MG63 (cell line): Measurements from ENCODE around the gene WDR81. TPM values are rescaled to one million over a fixed set of nuclear protein-coding genes. Genes with fewer than 3 reads are reported as not detected.

Source experiments
- DNase-seq: peaks from one replicate; pipeline ENCODE4 v3.0.0-alpha.2; 2020
- H3K27me3 ChIP-seq: fragments of 250-450 bp; sonication (Bioruptor Pico); 2 replicates; pipeline ENCODE4 v1.5.1; 2020; ENCODE audit warnings: mild to moderate bottlenecking, moderate library complexity
- H3K36me3 ChIP-seq: fragments of 250-450 bp; sonication (Bioruptor Pico); 2 replicates; pipeline ENCODE4 v1.5.1; 2020; ENCODE audit warnings: mild to moderate bottlenecking, moderate library complexity
- H3K4me3 ChIP-seq: fragments of 250-450 bp; sonication (Bioruptor Pico); 2 replicates; pipeline ENCODE4 v1.5.1; 2020; ENCODE audit warnings: mild to moderate bottlenecking, moderate library complexity
- H3K9me3 ChIP-seq: fragments of 250-450 bp; sonication (Bioruptor Pico); 2 replicates; pipeline ENCODE4 v1.5.1; 2020; ENCODE audit warnings: mild to moderate bottlenecking, moderate library complexity
- total RNA-seq: library from RNA; depleted of rRNA; stranded (reverse); fragments of >200 nt; shearing (Covaris generic); gene quantifications from 2 replicates; pipeline ENCODE4 v1.2.3, GENCODE V29; 2014; ENCODE audit warnings: low replicate concordance

WDR81 gene
- total RNA-seq, 1 experiment from 2014 or later: 20.3 TPM

DNA sequence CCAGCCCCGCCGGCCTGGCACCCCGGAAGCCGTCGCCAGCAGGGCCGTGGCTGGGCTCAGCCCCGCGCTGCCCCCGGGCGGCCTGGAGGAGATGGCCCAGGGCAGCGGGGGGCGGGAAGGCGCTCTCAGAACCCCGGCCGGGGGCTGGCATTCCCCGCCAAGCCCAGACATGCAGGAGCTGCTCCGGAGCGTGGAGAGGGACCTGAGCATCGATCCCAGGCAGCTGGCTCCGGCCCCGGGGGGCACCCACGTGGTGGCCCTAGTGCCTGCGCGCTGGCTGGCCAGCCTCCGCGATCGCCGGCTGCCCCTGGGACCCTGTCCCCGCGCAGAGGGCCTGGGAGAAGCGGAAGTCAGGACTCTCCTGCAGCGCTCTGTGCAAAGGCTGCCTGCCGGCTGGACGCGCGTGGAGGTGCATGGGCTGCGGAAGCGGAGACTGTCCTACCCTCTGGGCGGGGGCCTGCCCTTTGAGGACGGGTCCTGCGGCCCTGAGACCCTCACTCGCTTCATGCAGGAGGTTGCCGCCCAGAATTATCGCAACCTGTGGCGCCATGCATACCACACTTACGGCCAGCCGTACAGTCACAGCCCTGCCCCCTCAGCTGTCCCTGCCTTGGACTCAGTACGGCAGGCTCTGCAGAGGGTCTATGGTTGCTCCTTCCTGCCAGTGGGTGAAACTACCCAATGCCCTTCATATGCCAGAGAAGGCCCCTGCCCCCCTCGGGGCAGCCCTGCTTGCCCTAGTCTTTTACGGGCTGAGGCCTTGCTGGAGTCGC, 551 bp downstream of the WDR81 start:
- H3K27me3 ChIP-seq: no peaks in the 10 kb centered on the region
- no peaks in the 10 kb centered on the region for H3K36me3 ChIP-seq
- no peaks in the 10 kb centered on the region for H3K9me3 ChIP-seq
- peak overlapping the region; percentile 51 for H3K4me3 ChIP-seq
- DNase-seq: no peak

- Histone ChIP-seq H3K4me3 (no peak overlapping the region), H3K27me3 (no peaks in the 10 kb centered on the region), H3K9me3 (no peaks in the 10 kb centered on the region), H3K36me3 (no peaks in the 10 kb centered on the region)
- no peak for DNase-seq
These were observed 1.4 kb downstream of the WDR81 start for GRCh38 chr17:1725642-1726511.

DNA sequence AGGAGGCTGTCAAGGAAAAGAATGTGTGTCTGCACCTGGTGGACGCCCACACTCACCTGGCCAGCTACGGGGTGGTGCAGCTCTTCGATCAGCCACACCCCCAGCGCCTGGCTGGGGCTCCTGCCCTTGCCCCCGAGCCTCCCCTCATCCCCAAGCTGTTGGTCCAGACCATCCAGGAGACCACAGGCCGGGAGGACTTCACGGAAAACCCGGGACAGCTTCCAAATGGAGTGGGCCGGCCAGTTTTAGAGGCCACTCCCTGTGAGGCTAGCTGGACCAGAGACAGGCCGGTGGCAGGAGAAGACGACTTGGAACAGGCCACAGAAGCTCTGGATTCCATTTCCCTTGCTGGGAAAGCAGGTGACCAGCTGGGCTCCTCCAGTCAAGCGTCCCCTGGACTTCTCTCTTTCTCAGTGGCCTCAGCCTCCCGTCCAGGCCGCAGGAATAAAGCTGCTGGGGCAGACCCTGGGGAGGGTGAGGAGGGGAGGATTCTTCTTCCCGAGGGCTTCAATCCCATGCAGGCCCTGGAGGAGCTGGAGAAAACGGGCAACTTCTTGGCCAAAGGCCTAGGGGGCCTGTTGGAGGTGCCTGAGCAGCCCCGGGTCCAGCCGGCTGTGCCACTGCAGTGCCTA, 2.2 kb downstream of the WDR81 start:
- no peak for DNase-seq
- Histone ChIP-seq H3K27me3 (no peaks in the 10 kb centered on the region), H3K36me3 (no peaks in the 10 kb centered on the region), H3K9me3 (no peaks in the 10 kb centered on the region), H3K4me3 (no peak overlapping the region)

GRCh38 chr17:1727258-1727789, 2.8 kb downstream of the WDR81 start:
- DNase-seq: no peak
- Histone ChIP-seq H3K36me3 (no peaks in the 10 kb centered on the region), H3K4me3 (no peak overlapping the region), H3K27me3 (no peaks in the 10 kb centered on the region), H3K9me3 (no peaks in the 10 kb centered on the region)

DNA sequence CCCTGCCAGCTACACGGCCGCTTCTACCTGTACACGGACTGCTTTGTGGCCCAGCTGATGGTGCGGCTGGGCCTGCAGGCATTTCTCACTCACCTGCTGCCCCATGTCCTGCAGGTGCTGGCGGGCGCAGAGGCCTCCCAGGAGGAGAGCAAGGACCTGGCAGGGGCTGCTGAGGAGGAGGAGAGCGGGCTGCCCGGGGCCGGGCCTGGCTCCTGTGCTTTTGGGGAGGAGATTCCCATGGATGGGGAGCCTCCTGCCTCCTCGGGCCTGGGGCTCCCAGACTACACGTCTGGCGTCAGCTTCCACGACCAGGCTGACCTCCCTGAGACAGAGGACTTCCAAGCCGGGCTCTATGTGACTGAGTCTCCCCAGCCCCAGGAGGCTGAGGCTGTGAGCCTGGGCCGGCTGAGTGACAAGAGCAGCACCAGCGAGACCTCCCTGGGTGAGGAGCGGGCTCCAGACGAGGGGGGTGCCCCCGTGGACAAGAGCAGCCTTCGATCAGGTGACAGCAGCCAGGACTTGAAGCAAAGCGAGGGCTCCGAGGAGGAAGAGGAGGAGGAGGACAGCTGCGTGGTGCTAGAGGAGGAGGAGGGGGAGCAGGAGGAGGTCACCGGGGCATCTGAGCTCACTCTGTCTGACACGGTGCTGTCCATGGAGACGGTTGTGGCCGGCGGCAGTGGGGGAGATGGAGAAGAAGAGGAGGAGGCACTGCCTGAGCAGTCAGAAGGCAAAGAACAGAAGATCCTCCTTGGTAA, 3.5 kb downstream of the WDR81 start:
- no peak overlapping the region for H3K4me3 ChIP-seq
- DNase-seq: no peak
- no peaks in the 10 kb centered on the region for H3K9me3 ChIP-seq
- no peaks in the 10 kb centered on the region for H3K36me3 ChIP-seq
- no peaks in the 10 kb centered on the region for H3K27me3 ChIP-seq

DNA sequence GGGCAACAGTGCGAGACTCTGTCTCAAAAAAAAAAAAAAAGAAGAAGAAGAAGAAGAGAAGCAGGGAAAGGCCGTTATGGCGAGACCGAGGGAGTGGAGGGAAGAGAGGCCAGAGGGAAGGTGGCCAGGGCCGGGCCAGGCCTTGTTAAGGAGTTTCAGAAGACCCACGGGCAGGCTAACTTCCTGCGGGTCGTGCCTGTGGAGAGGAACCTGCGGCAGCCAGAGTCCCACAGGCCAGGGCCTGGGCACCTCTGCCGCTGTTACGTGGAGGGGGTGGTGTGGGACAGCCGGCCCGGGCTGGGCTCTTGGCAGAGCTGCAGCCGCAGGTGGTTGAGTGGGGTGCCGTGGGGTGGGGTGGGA, 5.4 kb downstream of the WDR81 start:
- no peaks in the 10 kb centered on the region for H3K9me3 ChIP-seq
- no peaks in the 10 kb centered on the region for H3K27me3 ChIP-seq
- DNase-seq: no peak
- H3K4me3 ChIP-seq: no peak overlapping the region
- H3K36me3 ChIP-seq: no peaks in the 10 kb centered on the region

DNA sequence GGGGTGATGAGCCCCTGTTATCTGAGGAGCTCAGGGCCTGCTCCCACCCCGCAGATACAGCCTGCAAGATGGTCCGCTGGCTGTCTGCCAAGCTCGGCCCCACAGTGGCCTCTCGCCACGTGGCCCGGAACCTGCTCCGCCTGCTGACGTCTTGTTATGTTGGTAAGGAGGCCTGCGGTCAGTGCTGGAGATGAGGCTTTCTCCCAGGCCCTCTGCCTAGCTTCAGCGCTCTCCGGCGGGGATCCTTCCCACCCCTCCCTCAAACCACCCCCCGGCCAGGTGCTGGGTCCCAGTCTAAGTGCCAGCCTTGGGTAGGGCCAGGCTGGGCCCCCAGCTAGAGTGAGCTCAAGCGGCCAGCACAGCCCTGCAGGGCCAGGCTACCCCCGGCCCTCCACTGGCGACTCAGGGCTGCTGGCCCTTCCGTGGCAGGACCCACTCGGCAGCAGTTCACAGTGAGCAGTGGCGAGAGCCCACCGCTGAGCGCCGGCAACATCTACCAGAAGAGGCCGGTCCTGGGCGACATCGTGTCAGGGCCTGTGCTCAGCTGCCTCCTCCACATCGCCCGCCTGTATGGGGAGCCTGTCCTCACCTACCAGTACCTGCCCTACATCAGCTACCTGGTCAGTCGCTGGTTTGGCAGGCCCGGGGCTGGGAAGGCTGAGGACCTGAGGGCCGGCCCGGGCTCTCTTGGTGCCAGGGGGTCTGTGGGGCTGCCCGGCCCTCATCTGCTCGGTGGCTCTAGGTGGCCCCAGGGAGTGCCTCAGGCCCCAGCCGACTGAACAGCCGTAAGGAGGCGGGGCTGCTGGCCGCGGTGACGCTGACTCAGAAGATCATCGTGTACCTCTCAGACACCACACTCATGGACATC, 6.1 kb downstream of the WDR81 start:
- no peaks in the 10 kb centered on the region for H3K27me3 ChIP-seq
- no peaks in the 10 kb centered on the region for H3K36me3 ChIP-seq
- H3K4me3 ChIP-seq: no peak overlapping the region
- no peak for DNase-seq
- no peaks in the 10 kb centered on the region for H3K9me3 ChIP-seq

GRCh38 chr17:1731194-1731506, 6.6 kb downstream of the WDR81 start:
- no peak for DNase-seq
- Histone ChIP-seq H3K4me3 (no peak overlapping the region), H3K9me3 (no peaks in the 10 kb centered on the region), H3K36me3 (no peaks in the 10 kb centered on the region), H3K27me3 (no peaks in the 10 kb centered on the region)

DNA sequence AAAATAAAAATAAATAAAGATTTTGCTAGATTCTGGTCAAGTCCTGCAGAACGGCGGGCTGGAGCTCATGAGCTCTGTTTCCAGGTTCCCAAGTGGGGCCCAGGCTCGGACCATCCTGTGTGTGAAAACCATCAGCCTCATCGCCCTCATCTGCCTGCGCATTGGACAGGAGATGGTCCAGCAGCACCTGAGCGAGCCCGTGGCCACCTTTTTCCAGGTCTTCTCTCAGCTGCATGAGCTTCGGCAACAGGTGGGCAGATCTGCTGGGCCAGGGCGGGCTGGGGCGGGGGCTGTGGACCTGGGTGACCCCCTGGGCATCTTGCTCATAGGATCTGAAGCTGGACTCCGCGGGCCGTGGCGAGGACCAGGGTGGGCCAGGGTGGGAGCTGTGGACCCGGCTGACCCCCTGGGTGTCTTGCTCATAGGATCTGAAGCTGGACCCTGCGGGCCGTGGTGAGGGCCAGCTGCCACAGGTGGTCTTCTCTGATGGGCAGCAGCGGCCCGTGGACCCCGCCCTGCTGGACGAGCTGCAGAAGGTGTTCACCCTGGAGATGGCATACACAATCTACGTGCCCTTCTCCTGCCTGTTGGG, 7.8 kb downstream of the WDR81 start:
- no peak overlapping the region for H3K4me3 ChIP-seq
- H3K27me3 ChIP-seq: no peaks in the 10 kb centered on the region
- no peak for DNase-seq
- H3K36me3 ChIP-seq: no peaks in the 10 kb centered on the region
- no peaks in the 10 kb centered on the region for H3K9me3 ChIP-seq

DNA sequence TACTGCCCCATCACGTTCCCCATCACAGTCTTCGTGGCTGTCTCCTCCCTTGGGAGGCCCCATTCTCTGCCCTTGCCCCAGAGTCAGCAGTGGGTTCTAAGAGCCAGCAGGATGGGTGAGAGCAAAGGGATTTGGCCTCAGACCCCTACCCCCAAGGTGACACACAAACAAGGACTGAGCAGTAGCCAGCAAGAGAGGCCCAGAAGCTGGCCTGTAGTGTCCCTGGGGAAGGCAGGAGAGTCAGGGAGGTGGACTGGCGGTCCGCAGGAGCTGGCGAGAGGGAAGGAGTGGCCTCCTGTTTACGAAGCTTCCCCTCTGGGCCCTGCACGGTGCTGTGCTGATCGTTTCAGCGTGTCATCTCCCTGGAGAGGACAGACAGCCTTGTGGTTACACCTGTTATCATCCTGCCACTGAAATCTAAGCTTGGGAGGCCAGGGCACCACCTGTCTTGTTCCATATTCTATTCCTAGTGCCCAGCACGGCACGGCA, 8.4 kb downstream of the WDR81 start:
- no peak for DNase-seq
- H3K27me3 ChIP-seq: no peaks in the 10 kb centered on the region

GRCh38 chr17:1733759-1734158, 9.3 kb downstream of the WDR81 start:
- no peak overlapping the region for H3K4me3 ChIP-seq
- H3K9me3 ChIP-seq: no peaks in the 10 kb centered on the region
- no peak for DNase-seq
- H3K36me3 ChIP-seq: no peaks in the 10 kb centered on the region
- no peaks in the 10 kb centered on the region for H3K27me3 ChIP-seq

More for the DNA sequence above, 8.4 kb downstream of the WDR81 start:
- no peaks in the 10 kb centered on the region for H3K9me3 ChIP-seq
- H3K36me3 ChIP-seq: no peaks in the 10 kb centered on the region
- no peak overlapping the region for H3K4me3 ChIP-seq

DNA sequence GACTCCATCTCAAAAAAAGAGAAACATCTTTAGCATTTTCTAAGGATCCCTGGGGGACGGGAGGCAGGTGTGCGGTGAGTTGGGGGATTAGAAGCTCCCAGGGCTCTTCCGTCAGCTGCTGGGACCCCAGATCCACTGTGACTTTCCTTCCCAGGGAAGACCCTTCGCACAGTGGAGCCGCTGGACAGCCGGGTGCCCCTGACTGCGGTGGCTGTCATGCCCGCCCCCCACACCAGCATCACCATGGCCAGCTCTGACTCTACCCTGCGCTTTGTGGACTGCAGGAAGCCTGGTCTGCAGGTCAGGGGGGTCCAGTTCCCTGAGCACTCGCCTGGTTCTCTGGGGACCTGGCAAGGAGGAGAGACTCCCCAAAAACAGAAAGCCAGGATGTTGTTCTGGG, 10.9 kb downstream of the WDR81 start:
- no peak for DNase-seq
- no peaks in the 10 kb centered on the region for H3K36me3 ChIP-seq
- no peak overlapping the region for H3K4me3 ChIP-seq
- H3K27me3 ChIP-seq: no peaks in the 10 kb centered on the region
- H3K9me3 ChIP-seq: no peaks in the 10 kb centered on the region

GRCh38 chr17:1735834-1736347, 11.4 kb downstream of the WDR81 start:
- H3K9me3 ChIP-seq: no peaks in the 10 kb centered on the region
- H3K36me3 ChIP-seq: no peaks in the 10 kb centered on the region
- H3K4me3 ChIP-seq: no peak overlapping the region
- H3K27me3 ChIP-seq: no peaks in the 10 kb centered on the region
- no peak for DNase-seq

GRCh38 chr17:1736348-1737281, 12.1 kb downstream of the WDR81 start:
- Histone ChIP-seq H3K36me3 (no peaks in the 10 kb centered on the region), H3K9me3 (no peaks in the 10 kb centered on the region), H3K4me3 (no peak overlapping the region), H3K27me3 (no peaks in the 10 kb centered on the region)
- DNase-seq: no peak
